ELF-1 (cell line): ENCODE data around the gene JPH4.

Experiments used
- DNase-seq: peaks from one replicate; pipeline ENCODE4 v3.0.0-alpha.2; 2016; ENCODE audit warnings: low read depth, low spot score

The JPH4 gene

DNA sequence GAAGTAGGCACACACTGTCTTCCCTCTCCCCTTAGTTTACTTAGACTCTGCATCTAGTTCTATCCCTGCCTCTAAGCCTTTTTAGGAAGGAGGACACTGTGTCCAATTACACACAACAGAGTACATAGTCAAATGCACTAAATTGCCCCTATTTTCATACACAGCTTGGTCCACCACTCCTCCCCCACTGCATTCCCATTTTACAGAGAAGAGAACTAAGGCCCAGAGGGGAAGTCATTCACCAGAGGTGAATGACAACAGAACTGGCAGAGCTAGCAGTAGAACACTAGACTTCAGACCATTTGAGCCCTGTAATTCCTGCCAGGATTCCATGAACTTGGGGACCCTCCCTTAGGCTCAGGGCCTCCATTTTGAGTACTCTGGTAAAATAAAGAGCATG is 1.1 kb upstream of the JPH4 start:
- no peak for DNase-seq

GRCh38 chr14:23579311-23579630 is 681 bp upstream of the JPH4 start:
- no peak for DNase-seq

DNA sequence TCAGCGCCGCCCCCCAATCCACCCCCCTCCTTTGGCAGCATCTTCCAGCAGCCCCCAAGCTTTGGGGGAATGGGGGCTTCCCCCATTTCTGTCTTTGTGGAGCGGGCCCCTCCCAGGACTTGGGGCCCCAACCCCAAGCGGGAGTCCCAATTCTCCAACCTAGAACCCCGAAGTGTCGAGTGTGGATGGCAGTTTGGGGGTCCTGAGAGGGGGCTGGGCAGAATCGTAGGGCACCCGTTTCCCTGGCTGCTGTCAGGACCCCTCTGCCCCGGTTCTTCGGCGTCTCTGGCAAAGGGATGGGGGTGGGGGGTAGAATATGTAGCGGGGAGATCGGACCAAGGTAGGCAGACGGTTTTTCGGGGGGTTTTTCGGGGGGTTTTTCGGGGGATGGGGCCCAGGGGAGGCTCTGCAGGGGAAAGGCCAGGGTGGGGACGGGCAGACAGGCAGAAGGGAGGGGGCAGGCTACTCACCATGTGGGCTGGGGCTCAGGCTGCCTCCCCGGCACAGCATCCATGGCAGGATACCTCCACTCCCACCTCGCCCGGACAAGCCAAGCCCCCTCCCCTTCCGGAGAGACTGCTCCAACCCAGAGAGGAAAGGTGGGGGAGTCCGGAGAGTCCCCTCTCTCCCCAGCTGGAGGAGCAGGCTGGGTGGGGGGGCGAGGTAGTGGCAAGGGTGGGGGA is 739 bp downstream of the JPH4 start:
- no peak for DNase-seq

- DNase-seq = peak; percentile 48
These were observed 1.4 kb downstream of the JPH4 start for GRCh38 chr14:23577004-23577681.

DNA sequence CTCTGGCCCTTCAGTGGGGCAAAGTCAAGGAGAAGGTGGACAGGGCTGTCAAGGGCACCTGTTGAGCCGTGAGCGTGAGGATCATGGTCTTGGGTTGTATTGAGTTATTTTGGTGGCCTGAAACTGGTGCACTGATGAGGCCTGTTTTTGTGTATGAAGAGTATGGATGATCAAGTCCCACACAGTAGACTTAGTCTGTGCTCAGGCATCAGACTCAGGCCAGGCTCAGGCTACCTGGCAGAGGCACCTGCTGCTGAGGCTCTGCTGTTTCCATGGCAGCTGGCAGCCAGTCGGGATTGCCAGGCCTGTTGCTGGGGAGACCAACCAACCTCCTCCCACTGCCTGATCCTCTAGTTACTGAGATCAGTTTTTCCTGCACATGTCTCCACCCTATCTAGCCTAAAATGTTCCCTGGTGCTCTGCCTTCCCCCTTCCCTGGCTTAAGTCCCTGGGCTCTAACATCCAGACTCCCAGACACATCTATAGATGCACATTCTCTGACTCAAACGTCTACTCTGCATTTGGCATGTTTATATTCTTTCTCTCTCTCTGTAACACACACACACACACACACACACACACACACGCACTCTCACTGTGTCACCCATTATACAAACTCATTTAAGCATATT is 5.1 kb downstream of the JPH4 start:
- no peak for DNase-seq

DNA sequence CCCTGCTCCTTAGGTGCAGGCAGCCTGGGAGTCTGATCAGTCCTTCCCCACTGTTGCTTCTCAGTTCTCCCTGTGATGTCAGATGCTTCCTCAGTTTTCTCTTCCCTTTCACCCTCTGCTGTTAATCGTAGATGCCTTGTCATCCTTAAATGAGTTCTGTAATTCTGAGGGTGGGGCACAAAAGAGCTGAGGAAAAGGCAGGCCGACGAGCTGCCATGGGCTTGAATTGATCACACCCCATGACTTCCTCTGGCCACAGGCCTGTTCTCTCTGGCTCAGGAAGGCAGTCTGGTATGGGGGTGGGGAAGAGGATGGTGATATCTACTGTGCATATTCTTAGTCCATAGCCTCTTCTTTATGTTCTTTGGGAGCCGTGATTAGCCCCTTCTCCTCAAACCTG is 5.8 kb downstream of the JPH4 start:
- no peak for DNase-seq

GRCh38 chr14:23572524-23572828 is 6.1 kb downstream of the JPH4 start:
- DNase-seq = no peak

GRCh38 chr14:23571701-23572523 is 6.7 kb downstream of the JPH4 start:
- DNase-seq = no peak

- DNase-seq = no peak
These were observed 7.6 kb downstream of the JPH4 start for GRCh38 chr14:23570806-23571483.

DNA sequence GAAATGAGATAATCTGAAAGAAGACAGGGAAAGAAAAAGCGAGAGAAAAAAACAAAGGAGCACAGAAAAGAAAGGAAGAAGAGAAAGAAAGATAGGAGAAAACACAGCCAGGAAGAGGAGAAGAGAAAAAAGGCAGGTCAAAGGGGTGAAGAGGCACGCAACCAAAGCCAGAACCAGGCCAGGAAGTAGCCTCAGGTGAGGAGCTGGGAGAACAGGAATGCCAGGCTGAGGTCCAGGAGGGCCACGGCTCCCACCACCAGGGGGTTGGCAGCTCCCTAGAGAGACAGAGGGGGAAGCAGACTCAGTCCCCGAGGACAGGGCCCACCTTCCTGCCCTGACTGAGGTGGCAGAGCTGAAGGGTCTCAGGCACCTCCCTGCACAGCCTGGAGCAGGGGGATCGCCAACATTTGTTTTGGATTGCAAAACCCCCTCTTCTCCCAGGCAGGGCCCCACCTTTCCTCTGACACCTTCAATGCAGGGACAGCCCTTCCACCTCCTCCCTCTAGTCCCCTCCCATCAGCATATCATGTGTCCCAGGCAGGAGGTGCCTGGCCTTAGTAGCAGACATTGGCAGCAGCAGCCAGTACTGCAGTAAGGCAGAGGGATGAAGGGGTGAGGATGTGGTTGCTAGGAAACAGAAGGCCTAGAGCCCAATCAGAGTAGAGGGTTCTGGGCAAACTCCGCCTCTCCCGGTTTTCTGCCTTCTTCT is 9.0 kb downstream of the JPH4 start:
- peak; percentile 77 for DNase-seq

GRCh38 chr14:23568600-23569331 is 9.8 kb downstream of the JPH4 start:
- no peak for DNase-seq

- no peak for DNase-seq
These were observed 10.5 kb downstream of the JPH4 start for GRCh38 chr14:23568021-23568599.

- peak; percentile 94 for DNase-seq
These were observed 11.2 kb downstream of the JPH4 start, which contains the start of gene AP1G2 for GRCh38 chr14:23567186-23568020. TSS of gene AP1G2 (minus strand) at chr14:23567791. CDS start at chr14:23567314, 477 bp downstream.

DNA sequence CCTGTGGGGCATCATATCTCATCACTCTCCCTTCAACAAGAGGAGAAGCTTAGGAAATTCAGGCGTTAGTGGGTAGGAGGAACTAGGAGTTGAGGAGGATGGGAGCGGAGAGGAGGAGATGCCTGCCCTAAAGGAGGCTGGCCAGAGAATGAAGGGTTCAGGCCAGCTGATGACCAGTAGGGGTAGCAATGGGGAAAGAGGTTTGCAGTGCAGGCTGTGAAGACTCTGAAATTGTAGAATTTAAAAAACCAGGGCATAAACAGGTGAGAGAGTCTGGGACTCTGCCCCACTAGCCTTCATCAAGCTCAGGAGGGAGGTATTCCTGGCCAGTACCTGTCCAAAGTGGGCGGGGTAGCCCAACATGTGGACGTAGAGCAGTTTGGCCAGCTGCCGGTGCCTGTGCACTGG is 11.8 kb downstream of the JPH4 start:
- no peak for DNase-seq

DNA sequence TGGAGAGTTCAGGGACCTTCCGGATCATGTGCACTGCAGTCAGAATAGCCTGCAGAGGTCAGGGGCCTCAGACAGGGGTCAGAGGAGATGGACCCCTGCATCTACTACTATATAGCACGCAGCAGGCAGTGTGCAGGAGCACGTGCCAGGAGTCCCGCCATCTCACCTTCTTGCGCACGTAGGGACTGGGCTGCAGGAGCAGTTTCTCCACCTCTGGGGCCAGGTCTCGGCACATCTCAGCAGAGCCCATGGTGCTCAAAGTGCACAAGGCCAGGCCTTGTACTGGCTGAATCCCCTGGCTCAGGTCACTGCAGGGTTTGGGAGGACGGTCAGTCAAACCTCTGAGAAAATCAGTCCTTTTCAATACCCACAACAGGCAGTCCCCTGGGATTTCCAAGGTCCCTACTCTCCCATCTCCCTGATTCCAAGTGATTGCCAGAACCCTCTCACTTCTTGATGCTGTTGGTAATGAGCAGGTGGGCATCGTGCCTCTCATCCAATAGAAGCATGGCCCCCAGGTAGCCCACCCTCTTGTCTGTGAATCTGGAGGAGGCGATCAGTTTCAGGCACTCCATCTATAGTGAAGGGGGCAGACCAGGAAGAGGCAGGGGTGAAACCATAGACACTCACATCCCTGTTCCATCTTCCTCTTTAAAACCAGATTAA is 12.3 kb downstream of the JPH4 start:
- DNase-seq = no peak

DNA sequence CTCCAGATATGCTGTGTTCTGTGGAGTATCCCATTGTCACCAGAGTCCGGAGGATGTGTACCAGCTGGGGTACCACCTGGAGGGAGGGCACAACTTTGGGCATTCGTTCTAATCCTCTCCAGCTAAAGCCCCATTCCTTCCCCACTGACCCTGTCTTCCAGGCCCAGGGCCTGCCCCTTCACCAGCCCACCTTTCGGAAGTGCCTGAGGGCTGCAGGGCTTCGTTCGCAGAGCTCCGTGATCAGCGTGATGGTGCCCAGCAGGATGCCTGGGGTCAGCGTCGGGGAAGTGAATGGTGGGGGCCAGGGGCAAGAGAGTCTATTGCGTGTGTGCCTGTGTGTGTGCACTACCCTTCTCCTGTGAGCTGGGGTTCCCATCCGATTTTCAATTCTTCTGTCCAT is 13.0 kb downstream of the JPH4 start:
- no peak for DNase-seq

- DNase-seq = no peak
These were observed 13.7 kb downstream of the JPH4 start for GRCh38 chr14:23564876-23565275.

GRCh38 chr14:23564181-23564812 is 14.3 kb downstream of the JPH4 start:
- DNase-seq = no peak
